ENCODE results near the gene SPSB3. TPM values are rescaled to one million over a fixed set of nuclear protein-coding genes. Genes with fewer than 3 reads are reported as not detected.

The SPSB3 gene
- total and polyA plus RNA-seq, 8 donors: 19.2 to 223 (median 39.6) TPM

DNA sequence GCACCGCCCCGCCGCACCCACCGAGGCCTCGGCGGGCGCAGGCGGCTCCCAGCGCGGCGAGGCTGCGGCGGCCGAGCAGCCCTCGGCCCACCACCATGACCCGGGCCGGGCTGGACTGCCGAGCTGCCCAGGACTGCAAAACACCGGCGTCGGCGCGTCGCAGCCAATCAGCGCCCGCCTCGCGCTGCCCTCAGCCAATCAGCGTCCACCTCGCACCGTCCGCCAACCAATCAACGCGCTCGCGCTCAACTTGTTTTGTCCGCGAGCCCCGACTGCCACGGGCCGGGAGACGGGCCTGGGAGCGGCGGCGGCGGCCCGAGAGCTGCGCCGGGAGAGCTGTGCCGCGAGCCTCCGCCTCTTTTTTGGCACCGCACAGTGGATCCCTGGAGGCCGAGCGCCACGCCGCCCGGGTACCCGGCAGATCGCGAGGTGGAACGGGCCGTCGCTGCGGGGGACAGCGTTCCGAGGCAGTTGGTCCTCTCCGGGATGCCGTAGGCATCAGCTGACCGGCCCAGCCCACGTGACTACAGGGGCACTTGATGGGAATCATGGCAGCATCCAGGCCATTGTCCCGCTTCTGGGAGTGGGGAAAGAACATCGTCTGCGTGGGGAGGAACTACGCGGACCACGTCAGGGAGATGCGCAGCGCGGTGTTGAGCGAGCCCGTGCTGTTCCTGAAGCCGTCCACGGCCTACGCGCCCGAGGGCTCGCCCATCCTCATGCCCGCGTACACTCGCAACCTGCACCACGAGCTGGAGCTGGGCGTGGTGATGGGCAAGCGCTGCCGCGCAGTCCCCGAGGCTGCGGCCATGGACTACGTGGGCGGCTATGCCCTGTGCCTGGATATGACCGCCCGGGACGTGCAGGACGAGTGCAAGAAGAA is 44.6 kb upstream of the SPSB3 start, which contains the start of the genes FAHD1 and HAGH:
TSS of gene FAHD1 (plus strand) at position 516 of the 883 bp plus-strand sequence. CDS start at position 549, 33 bp downstream.
TSS of gene HAGH (minus strand) at position 135 of the 883 bp plus-strand sequence. CDS start at position 97, 38 bp downstream.
- no peak for FAIRE-seq

DNA sequence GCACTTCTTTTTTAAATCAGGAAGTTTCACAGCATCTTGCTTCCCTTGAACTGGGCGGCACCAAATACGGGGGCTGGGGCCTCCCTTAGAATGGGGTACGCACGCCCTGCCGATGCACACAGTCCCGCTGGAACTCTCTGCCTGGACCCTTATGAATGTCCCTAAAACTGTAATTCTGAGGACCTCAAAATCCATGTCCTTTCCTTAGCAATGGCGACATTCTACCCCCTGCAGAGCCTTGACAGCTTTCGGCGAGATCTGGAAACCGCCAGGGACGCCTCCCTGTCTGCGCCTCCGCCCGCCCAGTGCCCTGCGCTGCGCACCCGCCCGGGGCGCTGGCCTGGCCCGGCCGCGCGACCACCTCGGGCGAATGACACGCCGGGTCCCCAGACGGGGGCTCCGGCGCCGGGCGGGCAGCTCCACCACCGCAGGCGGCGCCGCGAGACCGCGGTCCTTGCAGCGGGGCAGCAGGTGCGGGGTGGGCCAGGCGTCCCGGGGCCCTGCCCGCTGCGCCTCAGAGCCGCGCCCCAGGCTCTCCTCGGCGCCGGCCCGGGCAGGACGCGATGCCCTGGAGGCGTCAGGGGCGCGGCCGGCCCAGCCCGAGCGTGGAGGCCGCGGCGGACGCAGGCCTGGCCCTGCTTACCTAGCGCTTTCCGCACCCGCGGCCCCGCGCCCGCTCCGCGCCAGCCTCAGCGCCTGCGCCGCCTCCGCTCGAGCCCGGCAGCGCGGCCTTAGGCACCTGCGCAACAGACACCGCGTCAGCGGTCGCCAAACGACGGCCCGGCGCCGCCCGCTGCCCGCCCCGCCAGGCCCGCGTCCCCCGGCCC is 43.7 kb upstream of the SPSB3 start:
- Histone ChIP-seq H3K4me3 (peak overlapping the region; percentile 40 to 96 (median 93)), H3K9me3 (no peaks in the 10 kb centered on the region), H3K4me1 (peaks cover 21 to 30% (median 24%) of the 10 kb centered on the region in 3 donors), H3K27me3 (no peaks in the 10 kb centered on the region), H3K36me3 (peaks cover 0 to 18% (median 9%) of the 10 kb centered on the region in 3 donors), H3K27ac (peak overlapping the region; percentile 42 to 90 (median 78))
- ATAC-seq: peak; percentile 17 to 39 (median 28)
- FAIRE-seq: no peak
- WGBS, 2 donors: 1% methylated on average over 71 to 96 of the region's 96 CpGs
- intact Hi-C loops (cut with DNase I): no loop called here
- peak; percentile 50 to 86 (median 70) for DNase-seq
- TF ChIP-seq, protein P1, sequence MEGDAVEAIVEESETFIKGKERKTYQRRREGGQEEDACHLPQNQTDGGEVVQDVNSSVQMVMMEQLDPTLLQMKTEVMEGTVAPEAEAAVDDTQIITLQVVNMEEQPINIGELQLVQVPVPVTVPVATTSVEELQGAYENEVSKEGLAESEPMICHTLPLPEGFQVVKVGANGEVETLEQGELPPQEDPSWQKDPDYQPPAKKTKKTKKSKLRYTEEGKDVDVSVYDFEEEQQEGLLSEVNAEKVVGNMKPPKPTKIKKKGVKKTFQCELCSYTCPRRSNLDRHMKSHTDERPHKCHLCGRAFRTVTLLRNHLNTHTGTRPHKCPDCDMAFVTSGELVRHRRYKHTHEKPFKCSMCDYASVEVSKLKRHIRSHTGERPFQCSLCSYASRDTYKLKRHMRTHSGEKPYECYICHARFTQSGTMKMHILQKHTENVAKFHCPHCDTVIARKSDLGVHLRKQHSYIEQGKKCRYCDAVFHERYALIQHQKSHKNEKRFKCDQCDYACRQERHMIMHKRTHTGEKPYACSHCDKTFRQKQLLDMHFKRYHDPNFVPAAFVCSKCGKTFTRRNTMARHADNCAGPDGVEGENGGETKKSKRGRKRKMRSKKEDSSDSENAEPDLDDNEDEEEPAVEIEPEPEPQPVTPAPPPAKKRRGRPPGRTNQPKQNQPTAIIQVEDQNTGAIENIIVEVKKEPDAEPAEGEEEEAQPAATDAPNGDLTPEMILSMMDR (IDR thresholded peaks at IDR 0.05): no peak

More for the DNA sequence above, 44.6 kb upstream of the SPSB3 start, which contains the start of the genes FAHD1 and HAGH:
- DNase-seq (peak; percentile 91 to 97 (median 94)), ATAC-seq (peak; percentile 87 to 93 (median 88))
- TF ChIP-seq, protein P1 (IDR thresholded peaks at IDR 0.05): no peak
- intact Hi-C loops (cut with DNase I): no loop called here
- WGBS, 2 donors: 0% methylated on average over 96 to 104 of the region's 104 CpGs
- H3K4me3 ChIP-seq: peak within 1 kb of the TSS; percentile 92 to 99 (median 95)
- peaks cover 21 to 30% (median 24%) of the 10 kb centered on the region in 3 donors for H3K4me1 ChIP-seq
- peak within 1 kb of the TSS; percentile 86 to 90 (median 90) for H3K27ac ChIP-seq
- peaks cover 0 to 9% (median 4%) of the 10 kb centered on the region in 3 donors for H3K36me3 ChIP-seq
- H3K9me3 ChIP-seq: no peaks in the 10 kb centered on the region
- no peaks in the 10 kb centered on the region for H3K27me3 ChIP-seq

DNA sequence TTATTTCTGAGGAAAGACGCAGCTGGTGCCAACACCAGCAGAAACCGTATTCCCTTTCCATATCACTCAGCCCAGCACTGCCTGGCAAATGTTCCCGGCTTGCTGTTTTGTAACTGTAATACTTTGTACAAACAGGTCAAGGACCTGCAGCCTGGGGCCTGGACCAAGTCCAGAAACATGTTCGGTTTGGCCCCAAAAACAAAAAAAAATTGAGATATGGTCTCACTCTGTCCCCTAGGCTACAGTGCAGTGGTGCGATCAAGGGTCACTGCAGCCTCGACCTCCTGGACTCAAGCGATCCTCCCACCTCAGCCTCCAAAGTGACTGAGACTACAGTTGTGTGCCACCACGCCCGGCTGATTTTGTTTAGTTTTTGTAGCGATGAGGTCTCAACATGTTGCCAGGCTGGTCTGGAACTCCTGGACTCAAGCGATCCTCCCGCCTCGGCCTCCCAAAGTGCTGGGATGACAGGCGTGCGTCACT is 43.1 kb upstream of the SPSB3 start:
- Histone ChIP-seq H3K9me3 (no peaks in the 10 kb centered on the region), H3K27me3 (no peaks in the 10 kb centered on the region), H3K36me3 (peaks cover 0 to 21% (median 9%) of the 10 kb centered on the region in 3 donors), H3K4me1 (peaks cover 21 to 30% (median 23%) of the 10 kb centered on the region in 3 donors), H3K4me3 (peak overlapping the region; percentile 40 to 96 (median 93)), H3K27ac (peak overlapping the region; percentile 42 to 90 (median 70))
- intact Hi-C loops (cut with DNase I): no loop called here
- TF ChIP-seq, protein P1 (IDR thresholded peaks at IDR 0.05): no peak
- ATAC-seq (peak in 1 of 4 donors; percentile 18), DNase-seq (peak in 5 of 6 donors; percentile 58 to 87 (median 69)), FAIRE-seq (no peak)
- 24 to 25% methylated on average over 15 of the region's 15 CpGs for WGBS, 2 donors

DNA sequence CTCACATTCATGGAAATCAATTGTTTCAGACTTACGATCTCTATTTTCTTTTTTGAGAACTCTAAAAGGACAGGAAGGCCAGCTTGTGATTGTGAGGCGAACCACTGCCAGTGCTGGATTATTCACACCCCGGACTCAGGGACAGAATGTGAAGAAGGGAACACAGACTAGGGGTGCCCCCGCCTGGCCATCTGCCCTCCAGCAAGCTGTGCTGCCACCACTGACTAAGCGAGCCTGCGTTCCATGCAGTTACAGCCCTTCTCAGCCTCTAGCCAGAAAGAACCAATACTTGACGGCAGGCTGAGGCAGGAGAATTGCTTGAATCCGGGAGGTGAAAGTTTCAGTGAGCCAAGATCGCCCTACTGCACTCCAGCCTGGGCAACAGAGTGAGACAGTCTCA is 41.5 kb upstream of the SPSB3 start:
- WGBS, 2 donors: 36 to 49% methylated on average over 9 of the region's 9 CpGs

More for the DNA sequence above, 41.5 kb upstream of the SPSB3 start:
- ATAC-seq (no peak), DNase-seq (peak in 1 of 6 donors; percentile 59), FAIRE-seq (no peak)
- Histone ChIP-seq H3K4me3 (no peak overlapping the region), H3K27ac (no peak overlapping the region), H3K27me3 (no peaks in the 10 kb centered on the region), H3K9me3 (no peaks in the 10 kb centered on the region), H3K4me1 (peaks cover 7 to 16% (median 14%) of the 10 kb centered on the region in 3 donors), H3K36me3 (peaks cover 0 to 27% (median 9%) of the 10 kb centered on the region in 3 donors)
- intact Hi-C loops (cut with DNase I): no loop called here
- TF ChIP-seq, protein P1 (IDR thresholded peaks at IDR 0.05): no peak
